ENCODE data around the gene ECI2.

Gene ECI2

GRCh38 chr6:4066029-4066755 is 69.2 kb downstream of the ECI2 start:
- Histone ChIP-seq H4K20me1 (ENCODE audit: insufficient read depth, low read length, poor library complexity, severe bottlenecking) (no peaks in the 10 kb centered on the region), H3K79me2 (ENCODE audit: insufficient read depth, low read length) (no peaks in the 10 kb centered on the region), H3K9me3 (ENCODE audit: insufficient read depth, low read depth, low read length) (no peaks in the 10 kb centered on the region), H3K36me3 (ENCODE audit: insufficient read depth, low read length) (peaks cover 45% of the 10 kb centered on the region), H3K9ac (ENCODE audit: low read depth, low read length, poor library complexity, severe bottlenecking) (no peak overlapping the region), H3K27me3 (ENCODE audit: insufficient read depth, low read length, poor library complexity, severe bottlenecking) (no peaks in the 10 kb centered on the region), H3K4me1 (ENCODE audit: insufficient read depth, low read length, poor library complexity, severe bottlenecking) (no peaks in the 10 kb centered on the region), H3F3A (ENCODE audit: low read depth) (no peaks in the 10 kb centered on the region), H3K4me3 (ENCODE audit: low read length, poor library complexity, severe bottlenecking) (no peak overlapping the region), H2AFZ (ENCODE audit: low read length) (no peak overlapping the region), H3K4me2 (ENCODE audit: low read depth, low read length, poor library complexity, severe bottlenecking) (no peak overlapping the region), H3K9me2 (replicated peaks; ENCODE audit: low read depth, low read length) (no peaks in the 10 kb centered on the region)
- no peak for TF ChIP-seq CTCF (conservative IDR thresholded peaks at IDR 0.05; ENCODE audit: low read length)

Measured in Loucy (cell line).